GM19240 (cell line): ENCODE measurements around the gene TARS3.

Experiments
- DNase-seq: peaks from one replicate; pipeline ENCODE4 v3.0.0; 2011; ENCODE audit warnings: low spot score; ENCODE audit not compliant: insufficient read length

The TARS3 gene

GRCh38 chr15:101702077-101702476, 22.2 kb downstream of the TARS3 start:
- no peak for DNase-seq

GRCh38 chr15:101698314-101698713, 26.0 kb downstream of the TARS3 start:
- no peak for DNase-seq

GRCh38 chr15:101697488-101697887, 26.8 kb downstream of the TARS3 start:
- no peak for DNase-seq

- DNase-seq = no peak
These were observed 27.4 kb downstream of the TARS3 start for GRCh38 chr15:101696829-101697228.

GRCh38 chr15:101694261-101694660, 30.0 kb downstream of the TARS3 start:
- DNase-seq = no peak

GRCh38 chr15:101692801-101693598, 31.3 kb downstream of the TARS3 start:
- no peak for DNase-seq

DNA sequence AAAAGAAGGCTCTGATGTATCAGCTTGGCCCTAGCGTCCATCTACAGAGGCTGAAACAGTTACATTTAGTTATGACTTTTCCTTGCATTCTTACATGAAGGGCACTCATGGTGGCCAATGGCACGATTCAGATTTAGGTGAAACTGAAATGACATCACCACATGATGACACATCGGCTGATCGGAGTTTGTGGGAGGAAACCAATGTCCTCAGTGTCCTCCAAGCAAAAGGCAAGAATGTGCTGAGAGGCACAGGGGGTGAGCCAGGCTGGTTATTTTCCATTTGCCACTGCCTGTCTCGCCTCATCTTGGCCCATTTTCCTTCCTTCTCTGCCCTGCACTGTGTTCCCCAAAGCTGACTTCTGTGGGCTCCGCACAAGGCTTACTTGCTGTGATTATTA, 34.4 kb downstream of the TARS3 start:
- DNase-seq = no peak

DNA sequence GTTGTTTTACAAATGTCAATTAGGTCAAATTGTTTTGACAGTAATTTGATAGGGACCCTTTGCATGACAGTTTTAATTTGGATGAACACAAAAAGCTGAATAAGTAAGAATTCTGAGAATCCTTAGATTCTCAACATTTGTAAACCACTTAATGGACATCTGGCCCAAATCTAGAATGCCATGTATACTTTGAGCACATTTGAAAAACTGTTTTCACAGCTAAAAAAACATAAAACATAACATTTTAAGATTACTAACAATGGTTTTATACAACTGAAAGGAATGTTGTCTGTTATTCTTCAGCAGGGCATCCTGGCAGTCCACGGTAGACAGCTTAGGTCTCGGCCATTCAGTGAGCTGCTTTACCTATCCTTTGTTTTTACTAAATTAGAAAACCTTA, 37.6 kb downstream of the TARS3 start:
- DNase-seq = no peak

- DNase-seq = no peak
These were observed 39.4 kb downstream of the TARS3 start for GRCh38 chr15:101684877-101685276.

- no peak for DNase-seq
These were observed 39.9 kb downstream of the TARS3 start for GRCh38 chr15:101684384-101684783.

- DNase-seq = no peak
These were observed 44.5 kb downstream of the TARS3 start for GRCh38 chr15:101679806-101680205.

GRCh38 chr15:101676921-101677329, 47.3 kb downstream of the TARS3 start:
- no peak for DNase-seq

GRCh38 chr15:101675796-101676582, 48.3 kb downstream of the TARS3 start:
- no peak for DNase-seq

- no peak for DNase-seq
These were observed 49.3 kb downstream of the TARS3 start for GRCh38 chr15:101675015-101675414.

GRCh38 chr15:101672298-101672697, 52.0 kb downstream of the TARS3 start:
- no peak for DNase-seq

- DNase-seq = no peak
These were observed 54.5 kb downstream of the TARS3 start for GRCh38 chr15:101669744-101670143.

DNA sequence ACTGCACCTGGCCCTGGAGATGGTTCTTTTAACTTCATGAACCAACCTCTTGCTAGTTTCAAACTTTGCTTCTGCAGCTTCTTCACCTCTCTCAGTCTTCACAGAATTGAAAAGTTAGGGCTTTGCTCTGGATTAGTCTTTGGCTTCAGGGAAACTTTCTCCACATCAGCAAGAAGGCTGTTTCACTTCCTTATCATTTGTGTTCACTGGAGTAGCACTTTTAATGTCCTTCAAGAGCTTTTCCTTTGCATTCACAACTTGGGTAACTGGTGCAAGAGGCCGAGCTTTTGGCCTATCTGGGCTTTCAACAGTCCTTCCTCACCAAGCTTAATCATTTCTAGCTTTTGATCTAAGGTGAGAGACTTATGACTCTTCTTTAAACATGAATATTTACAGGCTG, 56.4 kb downstream of the TARS3 start:
- DNase-seq = no peak

GRCh38 chr15:101664303-101664913, 59.9 kb downstream of the TARS3 start:
- DNase-seq = no peak

DNA sequence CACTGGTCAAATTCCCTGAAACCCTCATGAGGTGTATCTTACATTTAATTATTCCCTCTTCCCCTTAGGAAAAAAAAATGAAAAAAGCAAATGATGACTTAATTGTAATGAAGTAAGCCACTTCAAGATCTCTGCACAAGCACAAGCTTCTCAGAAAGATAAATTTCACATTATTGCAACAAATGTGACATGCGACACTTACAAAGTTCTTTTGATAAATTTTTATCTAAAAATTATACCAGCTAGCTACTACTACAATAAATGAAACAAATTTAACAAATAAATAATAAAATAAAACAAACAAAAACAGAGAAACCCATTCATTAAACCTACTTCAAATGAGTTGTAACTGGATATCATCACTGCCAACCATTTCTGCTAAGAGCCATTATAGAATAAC, 62.1 kb downstream of the TARS3 start:
- no peak for DNase-seq

DNA sequence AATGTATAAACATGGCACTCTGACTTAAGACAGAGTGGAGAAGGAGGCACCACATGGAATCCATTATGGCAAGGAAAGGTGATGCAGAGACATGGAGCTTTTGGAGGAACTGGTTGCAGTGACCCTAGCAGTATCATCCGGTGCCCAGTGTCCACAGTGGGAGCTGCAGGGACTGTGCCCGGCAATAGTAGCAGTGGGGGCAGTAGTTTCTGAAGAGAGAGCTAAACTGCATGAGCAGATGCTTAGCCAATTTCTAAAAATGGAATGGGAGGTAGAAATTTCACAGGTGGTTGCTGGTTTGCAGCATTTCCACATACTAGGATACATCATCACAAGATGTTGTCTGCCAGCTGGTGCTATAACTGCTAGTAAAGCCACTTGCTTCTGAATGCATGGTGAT, 64.3 kb downstream of the TARS3 start:
- no peak for DNase-seq

DNA sequence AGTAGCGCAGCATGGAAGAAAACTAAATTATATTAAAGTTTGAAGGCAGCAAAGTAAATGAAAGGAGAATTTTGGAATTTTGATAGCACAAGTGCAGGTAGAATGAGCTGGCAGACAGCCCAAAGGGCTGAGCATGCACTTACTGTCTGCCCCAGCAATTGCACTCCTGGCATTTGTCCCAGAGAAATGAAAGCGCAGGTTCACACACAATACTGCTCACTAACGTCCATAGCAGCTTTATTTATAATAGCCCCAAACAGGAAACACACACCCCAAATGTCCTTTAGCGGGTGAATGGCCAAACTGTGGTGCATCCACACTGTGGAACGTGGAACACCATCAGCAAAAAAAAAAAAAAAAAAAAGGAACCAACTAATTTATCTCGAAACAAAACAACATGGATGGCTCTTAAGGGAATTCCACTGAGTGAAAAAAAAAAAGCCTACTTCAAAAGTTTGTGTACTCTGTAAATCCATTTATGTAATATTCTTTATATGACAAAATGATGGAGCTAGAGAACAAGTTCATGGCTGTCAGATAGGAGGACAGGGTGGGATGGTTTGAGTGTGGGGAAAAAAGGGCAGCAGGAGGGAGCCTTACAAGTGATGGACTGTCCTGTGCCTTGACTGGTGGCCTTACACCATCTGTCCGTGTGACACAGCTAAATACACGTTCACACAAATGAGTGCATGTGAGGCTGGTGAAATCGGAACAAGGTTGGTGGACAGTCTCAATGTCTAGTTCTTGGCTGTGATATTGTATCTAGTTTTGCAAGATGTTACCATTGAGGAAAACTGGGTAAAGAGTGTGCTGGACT, 66.1 kb downstream of the TARS3 start:
- DNase-seq = no peak
